Esophagus muscularis mucosa (tissue), 4 donors: ENCODE data around the gene ARID1B. TPM values are rescaled to one million over a fixed set of nuclear protein-coding genes. Genes with fewer than 3 reads are reported as not detected.

Experiments used
- DNase-seq: peaks from one replicate; pipeline ENCODE4 v3.0.0-alpha.2; 2017; ENCODE audit errors: extremely low spot score
- H3K27ac ChIP-seq, 4 donors: fragments of 200-600 bp; sonication (generic); replicated peaks in 1 of 4; 1 replicate in 3 of 4; 2 replicates in 1 of 4; pipeline ENCODE4 v1.5.1; 2016 to 2019; ENCODE audit warnings: mild to moderate bottlenecking in 1 of 4
- H3K27me3 ChIP-seq, 4 donors: fragments of 200-600 bp; sonication (generic); one replicate each; pipeline versions ENCODE4 v1.5.1 to v1.6.0; 2016 to 2019
- H3K36me3 ChIP-seq, 4 donors: fragments of 200-600 bp; sonication (generic); one replicate each; pipeline ENCODE4 v1.5.1; 2016 to 2019
- H3K4me1 ChIP-seq, 4 donors: fragments of 200-600 bp; sonication (generic); one replicate each; pipeline ENCODE4 v1.5.1; 2016 to 2019
- H3K4me3 ChIP-seq, 4 donors: fragments of 200-600 bp; sonication (generic); 1 replicate in 2 of 4; 2 replicates in 2 of 4; pipeline ENCODE4 v1.5.1; 2016 to 2019; ENCODE audit warnings: mild to moderate bottlenecking in 4 of 4, moderate library complexity in 1 of 4
- H3K9me3 ChIP-seq, 4 donors: fragments of 200-600 bp; sonication (generic); 1 replicate in 3 of 4; 2 replicates in 1 of 4; pipeline ENCODE4 v1.5.1; 2016 to 2019
- EP300 ChIP-seq: sonication (generic); formaldehyde crosslinking; IDR thresholded peaks from one replicate; pipeline ENCODE4 v1.6.1; 2017; ENCODE audit warnings: antibody characterized with exemption
- POLR2A ChIP-seq: fragments of 450-650 bp; IDR thresholded peaks from one replicate; pipeline ENCODE4 v1.6.1; 2017; ENCODE audit warnings: antibody characterized with exemption, moderate library complexity, mild to moderate bottlenecking, low read depth
- POLR2AphosphoS5 ChIP-seq, 2 donors: sonication (generic); formaldehyde crosslinking; IDR thresholded peaks; one replicate each; pipeline ENCODE4 v1.6.1; 2017; ENCODE audit warnings: antibody characterized with exemption in 2 of 2
- WGBS: methylation state at CpG from one replicate; pipeline ENCODE4 v1.1.5; 2018; 5-methylcytosine and 5-hydroxymethylcytosine counted together
- intact Hi-C: fragments of 100-400 bp; cut with DNase I; formaldehyde crosslinking; loops from one replicate; pipeline ENCODE4 v1.15.1; 2023
- total RNA-seq, 4 donors: library from RNA; depleted of rRNA; stranded (reverse); fragments of >200 nt; gene quantifications; one replicate each; pipeline versions ENCODE4 v1.1.0 to v1.2.1, GENCODE V29; 2016
- TF ChIP-seq, protein P1 (sequence below), 3 experiments: fragments of 200-600 bp in 2 of 3; fragments of 450-650 bp in 1 of 3; sonication (generic) in 2 of 3; IDR thresholded peaks; one replicate each; pipeline ENCODE4 v1.5.1; 2017 to 2019; ENCODE audit warnings: antibody characterized with exemption in 3 of 3, mild to moderate bottlenecking in 2 of 3, moderate library complexity in 1 of 3

The ARID1B gene
- total RNA-seq, 4 donors from 2014 or later, result 55.0 to 87.2 (median 72.7) TPM

DNA sequence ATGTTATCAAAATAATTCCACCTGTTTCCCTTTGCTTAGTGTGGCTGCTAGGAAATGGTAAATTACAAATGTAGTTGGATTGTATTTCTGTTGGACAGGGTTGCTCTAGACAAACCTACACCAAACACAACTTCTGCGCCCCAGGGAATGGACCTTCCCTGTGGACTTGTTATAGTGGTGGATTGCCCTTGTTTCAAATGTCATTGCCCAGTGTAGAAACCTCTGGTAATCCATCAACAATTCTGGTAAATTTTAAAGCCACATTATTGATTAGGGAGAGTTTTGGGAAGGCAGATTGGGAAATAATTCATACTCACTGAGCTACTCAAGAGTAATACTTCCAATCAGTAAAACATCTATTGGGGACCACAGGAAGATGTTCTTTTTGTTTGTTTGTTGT is 239.8 kb downstream of the ARID1B start:
- intact Hi-C loops, result no loop called here
- H3K36me3 ChIP-seq, result no peaks in the 10 kb centered on the region
- no peak for TF ChIP-seq EP300
- TF ChIP-seq, protein P1, sequence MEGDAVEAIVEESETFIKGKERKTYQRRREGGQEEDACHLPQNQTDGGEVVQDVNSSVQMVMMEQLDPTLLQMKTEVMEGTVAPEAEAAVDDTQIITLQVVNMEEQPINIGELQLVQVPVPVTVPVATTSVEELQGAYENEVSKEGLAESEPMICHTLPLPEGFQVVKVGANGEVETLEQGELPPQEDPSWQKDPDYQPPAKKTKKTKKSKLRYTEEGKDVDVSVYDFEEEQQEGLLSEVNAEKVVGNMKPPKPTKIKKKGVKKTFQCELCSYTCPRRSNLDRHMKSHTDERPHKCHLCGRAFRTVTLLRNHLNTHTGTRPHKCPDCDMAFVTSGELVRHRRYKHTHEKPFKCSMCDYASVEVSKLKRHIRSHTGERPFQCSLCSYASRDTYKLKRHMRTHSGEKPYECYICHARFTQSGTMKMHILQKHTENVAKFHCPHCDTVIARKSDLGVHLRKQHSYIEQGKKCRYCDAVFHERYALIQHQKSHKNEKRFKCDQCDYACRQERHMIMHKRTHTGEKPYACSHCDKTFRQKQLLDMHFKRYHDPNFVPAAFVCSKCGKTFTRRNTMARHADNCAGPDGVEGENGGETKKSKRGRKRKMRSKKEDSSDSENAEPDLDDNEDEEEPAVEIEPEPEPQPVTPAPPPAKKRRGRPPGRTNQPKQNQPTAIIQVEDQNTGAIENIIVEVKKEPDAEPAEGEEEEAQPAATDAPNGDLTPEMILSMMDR (IDR thresholded peaks at IDR 0.05), result no peak
- TF ChIP-seq POLR2AphosphoS5 (IDR thresholded peaks at IDR 0.05), result no peak
- TF ChIP-seq POLR2A, result no peak
- no peak for DNase-seq
- peaks cover 10 to 41% (median 19%) of the 10 kb centered on the region in 4 donors for H3K4me1 ChIP-seq
- H3K4me3 ChIP-seq, result no peak overlapping the region
- no peaks in the 10 kb centered on the region for H3K27me3 ChIP-seq
- no peak overlapping the region for H3K27ac ChIP-seq
- 83% methylated on average over 1 of the region's 1 CpG for WGBS
- H3K9me3 ChIP-seq, result no peaks in the 10 kb centered on the region

DNA sequence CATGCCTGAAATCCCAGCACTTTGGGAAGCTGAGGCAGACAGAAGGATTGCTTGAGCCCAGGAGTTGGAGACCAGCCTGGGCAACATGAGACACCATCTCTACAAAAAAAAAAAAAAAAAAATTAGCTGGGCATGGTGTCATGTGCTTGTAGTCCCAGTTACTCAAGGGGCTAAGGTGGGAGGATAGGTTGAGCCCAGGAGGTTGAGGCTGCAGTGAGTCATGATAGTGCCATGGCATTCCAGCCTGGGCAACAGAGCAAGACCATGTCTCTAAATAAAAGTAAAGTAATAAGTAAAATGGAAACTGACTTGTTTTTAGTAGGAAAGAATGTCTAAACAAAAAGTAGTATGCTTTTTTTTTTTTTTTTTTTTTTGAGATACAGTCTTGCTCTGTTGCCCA is 240.7 kb downstream of the ARID1B start:
- Histone ChIP-seq H3K27me3 (no peaks in the 10 kb centered on the region), H3K9me3 (no peaks in the 10 kb centered on the region), H3K27ac (no peak overlapping the region), H3K4me1 (peaks cover 17 to 48% (median 25%) of the 10 kb centered on the region in 4 donors), H3K36me3 (no peaks in the 10 kb centered on the region), H3K4me3 (no peak overlapping the region)
- no peak for DNase-seq
- intact Hi-C loops, result no loop called here
- TF ChIP-seq POLR2A, result no peak
- TF ChIP-seq EP300, result no peak
- no peak for TF ChIP-seq POLR2AphosphoS5 (IDR thresholded peaks at IDR 0.05)
- TF ChIP-seq, protein P1 (IDR thresholded peaks at IDR 0.05), result no peak

DNA sequence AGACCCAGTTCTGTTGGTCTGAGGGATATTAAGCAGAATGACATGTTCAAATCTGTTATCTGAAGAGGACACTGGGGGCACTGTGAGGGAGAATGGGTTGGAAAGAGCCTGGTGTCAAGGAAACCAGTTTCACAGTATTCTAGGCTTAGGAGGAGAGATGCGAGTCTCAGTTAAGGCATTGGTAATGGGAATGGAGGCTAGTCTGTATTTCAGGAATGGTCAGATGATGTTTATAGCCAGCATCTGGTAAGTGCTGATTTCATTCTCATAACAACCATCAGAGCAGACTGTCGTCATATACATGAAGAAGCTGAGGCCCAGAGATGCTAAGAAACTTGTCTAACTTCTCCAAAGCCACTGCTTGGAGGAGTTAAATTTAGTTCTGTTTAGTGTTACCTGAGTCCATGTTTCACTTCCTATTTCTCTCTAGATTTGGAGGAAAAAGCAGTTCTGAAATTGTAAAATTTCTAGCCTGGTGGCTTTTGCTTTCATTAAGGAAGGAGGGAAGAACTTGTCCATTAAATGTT is 242.0 kb downstream of the ARID1B start:
- 85% methylated on average over 2 of the region's 2 CpGs for WGBS

DNA sequence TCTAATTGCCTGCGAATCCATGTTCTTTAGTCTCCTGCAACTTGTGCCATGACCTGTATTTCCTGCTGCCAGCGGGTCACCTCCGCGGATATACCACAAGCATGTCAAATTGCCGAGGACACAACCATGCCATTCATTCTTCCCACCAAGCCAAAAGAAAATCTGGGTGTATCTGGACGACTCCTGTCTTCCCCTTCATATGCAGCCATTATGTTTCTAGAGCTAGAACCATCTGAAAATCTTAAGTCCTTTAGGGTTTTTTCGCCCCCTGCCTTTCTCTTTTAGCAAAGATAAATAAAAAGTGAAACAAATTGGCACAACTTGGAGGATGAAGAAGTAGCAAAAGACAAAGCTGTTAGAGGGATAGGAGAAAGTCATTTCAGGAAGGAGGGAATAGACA is 242.6 kb downstream of the ARID1B start:
- 71% methylated on average over 7 of the region's 7 CpGs for WGBS
- H3K27ac ChIP-seq, result peak overlapping the region; percentile 96 to 100 (median 98)
- H3K27me3 ChIP-seq, result no peaks in the 10 kb centered on the region
- intact Hi-C loops, result loop anchor here (2.0 to 10.0 kb wide), 2 partner anchors 241 to 455 kb away; no protein-coding TSS in a partner anchor
- H3K4me3 ChIP-seq, result peak overlapping the region in 1 of 4 donors; percentile 93
- no peaks in the 10 kb centered on the region for H3K9me3 ChIP-seq
- DNase-seq, result no peak
- no peak for TF ChIP-seq POLR2A
- TF ChIP-seq POLR2AphosphoS5 (IDR thresholded peaks at IDR 0.05), result no peak
- TF ChIP-seq EP300, result no peak
- TF ChIP-seq, protein P1 (IDR thresholded peaks at IDR 0.05), result no peak
- no peaks in the 10 kb centered on the region for H3K36me3 ChIP-seq
- peaks cover 26 to 54% (median 41%) of the 10 kb centered on the region in 4 donors for H3K4me1 ChIP-seq

More for the DNA sequence above, 242.0 kb downstream of the ARID1B start:
- H3K9me3 ChIP-seq, result no peaks in the 10 kb centered on the region
- TF ChIP-seq POLR2AphosphoS5 (IDR thresholded peaks at IDR 0.05) (no peak), EP300 (no peak), POLR2A (no peak)
- TF ChIP-seq, protein P1 (IDR thresholded peaks at IDR 0.05), result no peak
- H3K4me3 ChIP-seq, result no peak overlapping the region
- peak overlapping the region in 3 of 4 donors; percentile 96 to 100 (median 99) for H3K27ac ChIP-seq
- no peaks in the 10 kb centered on the region for H3K27me3 ChIP-seq
- peaks cover 26 to 49% (median 35%) of the 10 kb centered on the region in 4 donors for H3K4me1 ChIP-seq
- no peaks in the 10 kb centered on the region for H3K36me3 ChIP-seq
- no peak for DNase-seq
- intact Hi-C loops, result no loop called here
